PFSK-1 (cell line): ENCODE data around the gene HEXIM1.

ENCODE experiments used
- FOXP2 ChIP-seq: optimal IDR thresholded peaks from 2 replicates; pipeline ENCODE3; 2011; ENCODE audit warnings: borderline replicate concordance, control low read depth, inconsistent platforms; ENCODE audit not compliant: insufficient read depth; ENCODE audit errors: extremely low read length, extremely low read depth
- POLR2AphosphoS5 ChIP-seq: IDR thresholded peaks from 2 replicates; pipeline ENCODE4 v1.6.1; 2012; ENCODE audit warnings: low read depth, mild to moderate bottlenecking, control low read depth, low read length, moderate library complexity
- REST ChIP-seq, 2 experiments: IDR thresholded peaks; 2 replicates each; pipeline versions ENCODE4 v1.6.1 to v1.8.0; 2011 to 2012; ENCODE audit warnings: low read depth in 2 of 2, low read length in 2 of 2, control low read depth in 1 of 2, inconsistent platforms in 1 of 2, mild to moderate bottlenecking in 1 of 2, moderate library complexity in 1 of 2; ENCODE audit not compliant: insufficient read depth in 1 of 2
- SIN3A ChIP-seq: IDR thresholded peaks from 2 replicates; pipeline ENCODE4 v1.6.1; 2012; ENCODE audit warnings: mild to moderate bottlenecking, low read length, moderate library complexity, borderline replicate concordance; ENCODE audit not compliant: insufficient read depth
- TAF1 ChIP-seq: IDR thresholded peaks from 2 replicates; pipeline ENCODE4 v1.6.1; 2012; ENCODE audit warnings: low read length, control low read depth, borderline replicate concordance; ENCODE audit not compliant: insufficient read depth

HEXIM1 gene

GRCh38 chr17:45138911-45139532 lies 9.3 kb upstream of the HEXIM1 start:
- TF ChIP-seq SIN3A, result no peak
- TF ChIP-seq TAF1, result no peak
- no peak for TF ChIP-seq FOXP2
- no peak for TF ChIP-seq REST (IDR thresholded peaks at IDR 0.05; ENCODE audit: insufficient read depth in 1 of 2, low read depth in 2 of 2, low read length in 2 of 2)
- no peak for TF ChIP-seq POLR2AphosphoS5

GRCh38 chr17:45139533-45139920 lies 8.7 kb upstream of the HEXIM1 start:
- TF ChIP-seq TAF1 (no peak), POLR2AphosphoS5 (no peak), FOXP2 (no peak), REST (IDR thresholded peaks at IDR 0.05; ENCODE audit: insufficient read depth in 1 of 2, low read depth in 2 of 2, low read length in 2 of 2) (no peak), SIN3A (no peak)

GRCh38 chr17:45143094-45143670 lies 5.1 kb upstream of the HEXIM1 start:
- TF ChIP-seq REST (IDR thresholded peaks at IDR 0.05; ENCODE audit: insufficient read depth in 1 of 2, low read depth in 2 of 2, low read length in 2 of 2) (no peak), POLR2AphosphoS5 (no peak), FOXP2 (no peak), SIN3A (no peak), TAF1 (no peak)

GRCh38 chr17:45143767-45144198 lies 4.5 kb upstream of the HEXIM1 start:
- TF ChIP-seq SIN3A (no peak), REST (IDR thresholded peaks at IDR 0.05; ENCODE audit: insufficient read depth in 1 of 2, low read depth in 2 of 2, low read length in 2 of 2) (no peak), TAF1 (no peak), POLR2AphosphoS5 (no peak), FOXP2 (no peak)
